Measurements from ENCODE around the gene ZNF425.

The ZNF425 gene

GRCh38 chr7:149125863-149126661, at the start of gene ZNF425:
Gene ZNF425 (minus strand): TSS chr7:149126324. CDS start chr7:149126213, 111 bp downstream.
- peak; percentile 92 for TF ChIP-seq CTCF (IDR thresholded peaks at IDR 0.05; ENCODE audit: control insufficient read depth, extremely low read depth, insufficient read depth)
- DNase-seq (ENCODE audit: low read depth): peak; percentile 65
- peak within 1 kb of the TSS; percentile 94 for H3K4me3 ChIP-seq (ENCODE audit: low read depth, low read length)

- TF ChIP-seq CTCF (IDR thresholded peaks at IDR 0.05; ENCODE audit: control insufficient read depth, extremely low read depth, insufficient read depth): no peak
- no peak overlapping the region for H3K4me3 ChIP-seq (ENCODE audit: low read depth, low read length)
- no peak for DNase-seq (ENCODE audit: low read depth)
Observed at GRCh38 chr7:149175150-149175549, 49.0 kb upstream of the ZNF425 start.

GRCh38 chr7:149172534-149172920, 46.4 kb upstream of the ZNF425 start:
- no peak for DNase-seq (ENCODE audit: low read depth)
- no peak overlapping the region for H3K4me3 ChIP-seq (ENCODE audit: low read depth, low read length)
- TF ChIP-seq CTCF (IDR thresholded peaks at IDR 0.05; ENCODE audit: control insufficient read depth, extremely low read depth, insufficient read depth): no peak

- DNase-seq (ENCODE audit: low read depth): no peak
- H3K4me3 ChIP-seq (ENCODE audit: low read depth, low read length): no peak overlapping the region
- TF ChIP-seq CTCF (IDR thresholded peaks at IDR 0.05; ENCODE audit: control insufficient read depth, extremely low read depth, insufficient read depth): no peak
Observed at GRCh38 chr7:149171892-149172533, 45.9 kb upstream of the ZNF425 start.

- no peak for DNase-seq (ENCODE audit: low read depth)
- no peak overlapping the region for H3K4me3 ChIP-seq (ENCODE audit: low read depth, low read length)
- no peak for TF ChIP-seq CTCF (IDR thresholded peaks at IDR 0.05; ENCODE audit: control insufficient read depth, extremely low read depth, insufficient read depth)
Observed at GRCh38 chr7:149166630-149167352, 40.7 kb upstream of the ZNF425 start.

GRCh38 chr7:149166142-149166541, 40.0 kb upstream of the ZNF425 start:
- TF ChIP-seq CTCF (IDR thresholded peaks at IDR 0.05; ENCODE audit: control insufficient read depth, extremely low read depth, insufficient read depth): no peak
- DNase-seq (ENCODE audit: low read depth): no peak
- H3K4me3 ChIP-seq (ENCODE audit: low read depth, low read length): no peak overlapping the region

All from LNCaP clone FGC (cell line).